ENCODE data around the gene ETS2.

The ETS2 gene

GRCh38 chr21:38813143-38813542, 7.4 kb downstream of the ETS2 start:
- Histone ChIP-seq H3K4me3 (replicated peaks; ENCODE audit: low read depth, low read length) (no peak overlapping the region), H3K27me3 (replicated peaks; ENCODE audit: control insufficient read depth, insufficient read depth, low read length) (no peaks in the 10 kb centered on the region), H3K36me3 (ENCODE audit: control insufficient read depth, insufficient read depth, low read length) (peaks cover 3% of the 10 kb centered on the region; the same call in 1 of the 2 replicates)
- DNase-seq (ENCODE audit: extremely low read depth, insufficient read length): no peak
- TF ChIP-seq, protein P1, sequence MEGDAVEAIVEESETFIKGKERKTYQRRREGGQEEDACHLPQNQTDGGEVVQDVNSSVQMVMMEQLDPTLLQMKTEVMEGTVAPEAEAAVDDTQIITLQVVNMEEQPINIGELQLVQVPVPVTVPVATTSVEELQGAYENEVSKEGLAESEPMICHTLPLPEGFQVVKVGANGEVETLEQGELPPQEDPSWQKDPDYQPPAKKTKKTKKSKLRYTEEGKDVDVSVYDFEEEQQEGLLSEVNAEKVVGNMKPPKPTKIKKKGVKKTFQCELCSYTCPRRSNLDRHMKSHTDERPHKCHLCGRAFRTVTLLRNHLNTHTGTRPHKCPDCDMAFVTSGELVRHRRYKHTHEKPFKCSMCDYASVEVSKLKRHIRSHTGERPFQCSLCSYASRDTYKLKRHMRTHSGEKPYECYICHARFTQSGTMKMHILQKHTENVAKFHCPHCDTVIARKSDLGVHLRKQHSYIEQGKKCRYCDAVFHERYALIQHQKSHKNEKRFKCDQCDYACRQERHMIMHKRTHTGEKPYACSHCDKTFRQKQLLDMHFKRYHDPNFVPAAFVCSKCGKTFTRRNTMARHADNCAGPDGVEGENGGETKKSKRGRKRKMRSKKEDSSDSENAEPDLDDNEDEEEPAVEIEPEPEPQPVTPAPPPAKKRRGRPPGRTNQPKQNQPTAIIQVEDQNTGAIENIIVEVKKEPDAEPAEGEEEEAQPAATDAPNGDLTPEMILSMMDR (IDR thresholded peaks at IDR 0.05; ENCODE audit: insufficient read depth, low read length, poor library complexity, severe bottlenecking): no peak

- TF ChIP-seq, protein P1 (IDR thresholded peaks at IDR 0.05; ENCODE audit: insufficient read depth, low read length, poor library complexity, severe bottlenecking): no peak
- Histone ChIP-seq H3K27me3 (replicated peaks; ENCODE audit: control insufficient read depth, insufficient read depth, low read length) (no peaks in the 10 kb centered on the region), H3K36me3 (ENCODE audit: control insufficient read depth, insufficient read depth, low read length) (peaks cover 3% of the 10 kb centered on the region; the same call in 1 of the 2 replicates), H3K4me3 (replicated peaks; ENCODE audit: low read depth, low read length) (no peak overlapping the region)
- no peak for DNase-seq (ENCODE audit: extremely low read depth, insufficient read length)
Measured at GRCh38 chr21:38813547-38813946, 7.8 kb downstream of the ETS2 start.

- TF ChIP-seq, protein P1 (IDR thresholded peaks at IDR 0.05; ENCODE audit: insufficient read depth, low read length, poor library complexity, severe bottlenecking): no peak
- peaks cover 5% of the 10 kb centered on the region; the same call in 1 of the 2 replicates for H3K36me3 ChIP-seq (ENCODE audit: control insufficient read depth, insufficient read depth, low read length)
- no peak overlapping the region for H3K4me3 ChIP-seq (replicated peaks; ENCODE audit: low read depth, low read length)
- no peaks in the 10 kb centered on the region for H3K27me3 ChIP-seq (replicated peaks; ENCODE audit: control insufficient read depth, insufficient read depth, low read length)
- DNase-seq (ENCODE audit: extremely low read depth, insufficient read length): no peak
Measured at GRCh38 chr21:38814126-38815059, 8.7 kb downstream of the ETS2 start.

DNA sequence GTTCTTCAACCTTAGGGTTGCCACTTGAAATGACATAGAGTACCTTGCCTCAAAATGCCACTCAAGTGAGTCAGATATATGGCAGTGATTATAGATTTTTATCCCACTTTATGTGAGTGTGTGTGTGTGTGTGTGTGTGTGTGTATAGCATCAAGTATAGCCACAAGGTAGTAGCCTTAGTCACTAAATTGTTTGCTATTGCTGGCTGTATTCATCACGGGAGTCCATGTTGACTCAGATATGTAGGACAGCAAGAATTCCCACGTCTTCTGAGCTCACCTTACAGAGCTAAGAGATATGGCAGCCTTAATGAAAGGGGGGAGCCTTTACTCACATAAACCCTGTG, 9.3 kb downstream of the ETS2 start:
- TF ChIP-seq, protein P1 (IDR thresholded peaks at IDR 0.05; ENCODE audit: insufficient read depth, low read length, poor library complexity, severe bottlenecking): no peak
- Histone ChIP-seq H3K36me3 (ENCODE audit: control insufficient read depth, insufficient read depth, low read length) (peaks cover 6% of the 10 kb centered on the region; the same call in 1 of the 2 replicates), H3K4me3 (replicated peaks; ENCODE audit: low read depth, low read length) (no peak overlapping the region), H3K27me3 (replicated peaks; ENCODE audit: control insufficient read depth, insufficient read depth, low read length) (no peaks in the 10 kb centered on the region)
- DNase-seq (ENCODE audit: extremely low read depth, insufficient read length): no peak

DNA sequence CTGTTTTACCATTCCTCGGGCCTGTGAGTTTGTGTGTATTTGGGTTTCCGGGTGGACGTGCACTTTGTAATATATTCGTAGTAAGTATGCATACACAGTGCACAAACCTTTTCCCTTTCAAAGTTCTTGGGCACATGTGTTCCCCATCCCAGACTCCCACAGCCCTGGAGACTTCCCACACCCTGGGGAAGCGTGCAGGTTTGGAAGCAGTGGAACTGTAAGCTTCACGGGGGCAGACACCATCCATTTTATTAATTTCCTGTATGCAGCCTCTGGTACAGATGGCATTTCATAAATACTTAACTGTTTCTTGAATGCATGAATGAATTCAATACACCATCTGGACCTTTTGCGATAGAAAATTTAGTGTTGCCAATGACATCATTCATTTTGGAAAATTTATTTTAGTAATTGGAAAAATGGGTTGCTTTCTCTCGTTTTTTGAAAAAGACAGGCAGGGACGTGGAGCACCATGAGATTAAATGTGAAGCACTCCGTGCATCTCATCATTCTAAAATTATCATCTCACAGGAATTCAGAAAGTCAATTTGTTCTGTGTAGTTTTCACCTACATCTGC, 10.8 kb downstream of the ETS2 start:
- no peak for DNase-seq (ENCODE audit: extremely low read depth, insufficient read length)
- Histone ChIP-seq H3K27me3 (replicated peaks; ENCODE audit: control insufficient read depth, insufficient read depth, low read length) (no peaks in the 10 kb centered on the region), H3K4me3 (replicated peaks; ENCODE audit: low read depth, low read length) (no peak overlapping the region), H3K36me3 (ENCODE audit: control insufficient read depth, insufficient read depth, low read length) (peaks cover 6% of the 10 kb centered on the region)
- TF ChIP-seq, protein P1 (IDR thresholded peaks at IDR 0.05; ENCODE audit: insufficient read depth, low read length, poor library complexity, severe bottlenecking): no peak
